CD1c-positive myeloid dendritic cell (primary cell): ENCODE results near the gene GRK5.
A peak's percentile ranks its signal among the peaks of the same experiment; 100 is the strongest.

Experiments used
- DNase-seq: peaks from one replicate; pipeline ENCODE4 v3.0.0-alpha.2; 2016; ENCODE audit errors: extremely low spot score

Gene GRK5

DNA sequence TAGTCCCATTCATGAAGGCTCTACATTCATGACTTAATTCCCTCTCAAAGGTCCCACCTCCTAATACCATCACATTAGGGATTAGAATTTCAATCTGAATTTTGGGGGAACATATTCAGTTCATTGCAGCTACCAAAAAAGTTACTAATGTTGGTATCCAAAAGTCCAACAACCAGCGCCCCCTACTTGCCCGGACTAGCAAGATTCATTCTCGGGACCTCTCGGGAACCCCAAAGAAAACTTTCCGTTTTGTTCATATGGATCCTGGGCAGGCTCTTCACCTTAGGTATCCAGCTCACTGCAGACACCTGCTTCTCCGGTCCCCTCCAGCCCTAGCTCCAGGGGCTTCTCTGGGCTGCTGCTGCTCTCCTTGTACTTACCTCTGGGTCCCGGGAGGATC, 8.9 kb upstream of the GRK5 start:
- no peak for DNase-seq

DNA sequence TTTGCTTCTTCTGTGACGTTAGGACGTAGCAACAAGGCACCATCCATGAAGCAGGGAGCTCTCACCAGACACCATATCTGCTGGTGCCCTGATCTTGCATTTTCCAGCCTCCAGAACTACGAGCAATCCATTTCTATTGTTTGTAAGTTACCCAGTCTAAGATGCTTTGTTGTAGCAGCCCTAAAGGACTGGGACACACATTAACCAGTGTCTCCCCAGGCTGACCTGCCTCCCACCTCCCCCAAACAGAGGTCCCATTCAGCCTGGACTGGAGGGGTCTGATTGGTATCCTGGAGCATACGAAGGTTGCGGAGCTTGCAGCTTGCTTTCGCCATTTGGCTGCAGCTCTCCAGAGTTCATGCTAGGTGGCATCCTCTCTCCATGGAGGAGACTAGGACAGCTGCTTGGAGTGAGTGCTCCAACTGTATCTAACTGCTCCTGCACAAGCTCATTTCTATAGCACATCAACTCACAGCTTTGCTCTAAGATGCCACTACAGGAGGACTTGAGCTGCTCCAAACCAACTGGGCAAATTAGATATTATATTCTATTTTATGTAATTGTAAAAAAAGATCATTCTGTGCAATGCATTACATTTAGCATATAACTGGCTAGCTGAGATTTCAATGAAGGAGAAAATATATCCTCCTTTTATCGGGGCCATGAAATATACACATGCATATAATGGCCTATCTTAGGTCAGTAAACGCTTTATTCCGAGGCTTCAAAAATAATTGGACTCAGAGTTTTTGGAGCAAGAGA, 8.0 kb upstream of the GRK5 start:
- peak; percentile 65 for DNase-seq

DNA sequence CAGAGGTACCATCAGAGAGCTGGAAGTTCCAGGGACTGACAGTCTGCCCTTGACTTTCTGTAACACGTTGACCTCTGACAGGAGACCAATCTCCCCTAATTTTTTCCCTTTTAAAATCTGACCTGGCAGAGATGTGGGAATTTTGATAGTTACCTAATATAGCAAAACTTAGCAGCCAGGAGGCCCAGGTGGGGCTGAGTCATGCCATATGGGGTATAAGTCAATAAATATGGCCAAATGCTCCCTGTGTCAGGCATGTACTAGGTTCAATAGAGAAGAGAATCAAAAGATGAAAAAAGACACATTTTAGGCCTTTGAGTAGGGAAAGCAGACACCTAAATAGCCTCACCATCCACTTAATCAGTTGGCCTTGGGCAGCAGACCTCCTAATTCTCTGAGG, 6.1 kb upstream of the GRK5 start:
- no peak for DNase-seq

DNA sequence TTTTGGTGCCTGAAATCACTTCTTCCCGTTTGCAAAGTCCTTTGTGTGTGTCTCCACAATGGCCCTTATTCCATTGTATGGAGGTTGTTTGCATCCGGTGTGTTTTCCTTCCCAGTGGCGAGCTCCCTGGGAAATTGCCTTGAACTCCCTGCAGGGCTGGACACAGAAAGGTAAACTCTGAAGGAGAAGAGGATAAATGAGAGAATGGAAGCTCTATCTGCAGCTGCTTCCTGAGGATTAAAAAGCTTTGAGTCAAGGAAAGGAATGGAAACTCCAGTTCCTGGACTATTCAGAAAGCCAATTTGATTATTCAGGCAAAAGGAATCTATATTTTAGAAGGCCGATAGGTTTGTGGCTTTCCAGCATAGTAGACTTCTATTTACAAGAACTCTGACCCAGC, 4.4 kb upstream of the GRK5 start:
- DNase-seq = no peak

DNA sequence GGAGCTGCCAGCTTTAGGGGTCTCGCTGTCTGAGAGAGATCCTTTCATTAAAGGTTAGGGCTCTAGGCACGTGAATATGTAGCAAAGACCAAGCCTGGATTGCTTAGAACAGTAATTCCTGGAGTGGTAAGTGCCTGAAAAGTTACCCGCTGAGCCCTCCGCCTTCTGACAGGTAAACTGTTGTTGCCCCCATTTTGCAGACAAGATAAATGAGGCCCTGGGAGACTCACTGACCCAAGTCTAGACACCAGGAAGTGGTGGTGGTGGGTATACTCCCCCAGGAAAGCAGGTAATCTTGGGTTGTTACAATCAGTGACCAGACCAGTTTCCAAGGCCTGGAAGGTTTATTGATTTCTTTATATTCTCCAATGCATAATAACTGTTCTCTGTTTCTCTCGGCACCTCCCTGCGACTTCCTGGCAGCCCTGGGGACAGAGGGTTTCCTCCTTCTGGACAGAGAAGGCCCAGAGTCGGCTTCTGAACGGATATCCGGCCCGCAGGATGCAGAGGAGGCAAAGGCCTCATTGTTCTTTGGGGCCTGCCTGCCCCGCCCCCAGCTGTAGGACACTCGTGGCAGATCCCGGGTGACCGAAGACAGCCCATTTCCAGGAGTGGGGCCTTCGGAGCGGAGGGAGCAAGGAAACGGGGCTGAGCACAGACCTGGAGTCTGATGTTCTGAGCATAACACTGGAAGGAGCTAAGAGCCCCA, 1.3 kb upstream of the GRK5 start:
- peak; percentile 56 for DNase-seq

DNA sequence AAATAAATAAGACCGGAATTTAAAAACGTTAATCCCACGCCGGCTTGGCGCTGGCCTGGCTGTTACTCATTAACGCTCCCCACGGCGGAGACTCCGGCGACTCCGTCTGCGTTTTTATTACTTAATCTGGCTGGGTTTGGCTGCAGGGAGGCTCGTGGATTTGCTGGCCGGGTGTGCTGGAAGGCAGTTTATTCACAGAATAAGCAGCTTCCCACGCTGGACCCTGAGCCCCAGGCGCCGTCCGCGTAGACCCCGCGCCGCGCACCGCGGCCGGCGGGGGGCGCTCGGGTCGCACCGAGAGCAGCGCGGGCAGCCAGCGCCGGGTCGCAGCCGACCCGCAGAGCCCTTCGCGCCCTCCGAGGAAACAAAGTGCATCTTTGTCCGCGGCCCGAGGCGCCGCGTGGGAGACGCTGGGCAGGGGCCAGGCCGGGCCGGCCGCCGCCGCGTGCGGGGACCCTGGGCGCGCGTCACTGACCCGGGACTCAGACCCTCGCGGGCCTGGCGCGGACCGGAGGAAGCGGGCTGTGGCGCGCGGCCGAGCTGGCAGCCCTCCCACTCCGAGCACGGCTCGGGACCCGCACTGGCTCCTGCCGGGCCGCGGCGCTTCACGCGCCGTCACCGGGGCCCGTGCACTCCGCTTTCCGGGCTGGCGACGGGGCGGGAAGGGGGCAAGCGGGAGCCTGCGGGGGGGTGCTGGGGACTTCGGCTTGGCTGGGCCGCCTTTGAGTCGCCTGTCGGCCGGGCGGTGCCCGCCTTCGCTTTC, 587 bp upstream of the GRK5 start:
- peak; percentile 77 for DNase-seq

DNA sequence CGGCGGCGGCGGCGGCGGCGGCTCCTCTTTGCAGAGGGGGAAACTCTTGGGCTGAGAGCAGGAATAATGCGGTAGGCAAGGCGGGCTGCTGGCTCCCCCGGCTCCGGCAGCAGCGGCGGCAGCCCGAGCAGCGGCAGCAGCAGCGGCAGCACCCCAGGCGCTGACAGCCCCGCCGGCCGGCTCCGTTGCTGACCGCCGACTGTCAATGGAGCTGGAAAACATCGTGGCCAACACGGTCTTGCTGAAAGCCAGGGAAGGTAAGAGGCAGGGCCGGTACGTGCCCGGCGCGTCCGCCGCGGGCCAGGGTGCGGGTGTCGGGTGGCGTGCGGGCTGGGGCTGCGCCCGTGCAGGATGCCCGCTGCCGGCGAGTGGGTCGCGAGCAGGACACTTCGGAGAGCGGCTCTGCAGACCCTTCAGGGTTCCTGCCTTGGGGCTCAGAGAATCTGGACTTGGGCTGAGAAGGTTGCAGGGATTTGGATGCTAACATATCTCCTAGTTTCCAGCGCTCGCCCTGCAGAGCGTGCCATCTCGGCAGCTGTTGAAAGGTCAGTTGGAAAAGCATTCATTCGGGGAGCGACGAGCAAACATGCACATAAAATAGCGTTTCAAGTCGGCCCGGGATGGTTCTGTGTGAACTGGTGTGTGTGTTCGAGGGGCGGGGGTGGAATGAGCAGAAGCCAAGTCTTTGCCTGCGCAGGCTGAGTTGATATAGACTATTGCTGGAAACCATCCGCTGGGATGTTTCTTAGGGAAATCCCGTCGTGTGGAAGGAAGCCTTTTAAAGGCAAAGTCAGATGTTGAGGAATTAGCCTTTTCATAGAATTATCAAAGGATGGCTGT, 562 bp downstream of the GRK5 start:
- DNase-seq = peak; percentile 26

DNA sequence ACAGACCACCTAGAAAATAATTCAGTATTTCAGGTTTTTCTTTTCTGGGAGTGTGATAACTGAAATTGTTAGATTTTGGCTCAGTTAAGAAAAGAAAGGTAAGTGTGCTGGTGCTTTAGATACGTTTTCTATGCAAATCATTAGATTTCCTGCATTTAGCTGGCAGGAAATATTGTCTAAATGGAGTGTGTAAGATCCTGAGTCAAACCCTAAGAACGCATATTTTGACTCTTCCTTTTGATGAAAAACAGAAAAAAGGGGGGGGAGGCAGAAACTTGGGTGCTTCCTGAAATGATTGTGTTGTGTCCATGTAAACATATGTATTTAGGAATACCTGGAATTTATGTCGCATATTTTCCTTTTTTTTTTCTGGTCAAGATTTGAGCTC, 1.2 kb downstream of the GRK5 start:
- DNase-seq = no peak

DNA sequence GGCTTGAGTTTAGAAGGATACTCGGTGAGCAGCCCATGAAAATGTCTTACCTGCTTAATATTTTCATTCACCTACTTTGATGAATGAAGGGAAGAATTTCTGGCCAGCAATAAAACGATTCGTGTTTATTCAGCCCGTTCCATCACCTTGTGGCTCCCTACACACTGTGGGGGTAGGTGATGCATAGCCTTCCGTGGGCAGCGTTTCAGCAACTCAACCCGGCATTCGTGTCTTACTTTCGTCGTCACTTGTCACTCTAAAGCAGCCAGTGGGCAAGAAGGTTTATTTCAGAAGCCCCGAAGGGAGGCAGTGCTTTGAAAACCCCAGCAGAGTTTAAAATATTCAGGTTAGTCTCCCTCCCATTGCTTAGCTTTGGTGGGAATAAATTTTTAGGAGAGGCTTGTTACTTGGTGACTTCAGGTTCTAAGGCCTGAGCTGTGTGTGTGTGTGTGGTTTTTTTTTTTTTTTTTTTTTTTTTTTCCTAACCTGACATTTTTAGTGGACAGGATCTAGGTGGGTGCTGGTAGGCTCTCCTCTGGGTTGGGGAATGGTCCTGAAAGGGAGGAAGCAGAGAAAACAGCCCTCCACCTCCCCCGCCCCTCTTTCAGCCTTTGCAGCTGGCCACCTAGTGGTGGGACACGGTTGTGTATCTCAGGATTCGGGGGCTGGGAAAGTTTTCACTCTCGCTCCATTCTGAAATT, 1.8 kb downstream of the GRK5 start:
- DNase-seq = peak; percentile 55

DNA sequence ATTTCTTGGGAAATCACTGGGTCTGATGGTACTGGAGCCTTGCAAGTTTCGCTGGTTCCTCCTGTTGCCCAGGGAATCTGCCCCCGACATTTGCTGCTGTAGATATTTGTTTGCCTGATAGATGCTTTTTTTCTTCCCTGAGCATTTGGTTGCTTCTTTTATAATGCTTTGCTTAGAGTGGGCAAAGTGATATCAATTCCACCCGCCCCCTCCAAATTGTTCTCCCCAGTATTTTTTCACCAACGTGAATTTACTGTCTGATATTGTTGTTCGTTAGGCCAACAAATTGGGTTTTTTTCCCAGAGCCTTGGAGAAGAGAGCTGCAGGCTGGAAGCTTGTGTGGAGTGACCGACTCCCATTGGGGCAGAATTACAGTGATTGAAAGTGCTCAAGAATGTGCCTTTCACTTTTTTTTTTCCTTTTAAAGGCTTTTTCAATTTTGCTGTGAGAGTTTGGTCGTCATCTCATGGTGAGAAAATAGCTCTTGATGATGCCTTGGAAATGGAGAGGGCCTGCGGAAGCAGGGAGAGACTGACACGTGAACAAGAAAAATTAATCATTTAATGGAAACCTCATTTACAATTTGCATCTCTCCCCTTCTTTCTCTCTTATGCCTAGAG, 2.5 kb downstream of the GRK5 start:
- DNase-seq = no peak

DNA sequence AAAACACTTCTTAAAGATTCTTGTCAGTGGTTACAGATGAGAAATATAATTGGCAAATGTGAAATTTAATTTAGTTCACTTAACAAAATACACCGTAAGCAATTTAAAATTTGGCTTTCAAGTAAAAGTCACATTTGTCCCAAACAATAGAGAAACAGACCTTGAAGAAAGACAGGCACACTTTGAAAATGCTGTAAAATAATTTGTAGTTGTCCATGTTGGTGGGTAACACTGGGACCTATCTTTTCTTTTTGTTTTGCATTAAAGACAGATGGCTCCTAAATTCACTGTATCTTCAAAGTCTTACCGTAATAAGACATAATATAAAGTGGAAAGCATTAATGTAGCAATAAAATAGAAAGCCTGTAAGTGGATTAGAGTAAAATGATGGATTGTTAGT, 3.3 kb downstream of the GRK5 start:
- DNase-seq = no peak

DNA sequence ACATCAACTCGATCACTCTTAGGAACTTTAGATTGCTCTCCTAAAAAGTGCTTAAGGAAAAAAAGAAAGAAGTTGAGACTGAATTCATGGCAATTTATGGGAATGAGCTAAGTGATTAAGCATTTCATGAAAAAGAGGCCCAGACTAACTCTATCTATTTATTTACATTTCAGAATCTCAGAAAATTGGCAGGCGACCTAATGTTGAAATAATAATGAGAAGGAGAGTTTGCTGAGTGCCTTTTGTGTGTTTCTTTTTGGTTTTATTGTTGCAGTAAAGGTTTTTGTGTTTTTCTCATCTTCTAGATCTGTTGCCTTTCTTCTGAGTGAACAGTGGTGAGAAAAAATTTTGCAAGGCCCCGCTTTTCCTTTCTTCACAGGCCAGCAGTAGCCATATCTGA, 3.8 kb downstream of the GRK5 start:
- DNase-seq = no peak

DNA sequence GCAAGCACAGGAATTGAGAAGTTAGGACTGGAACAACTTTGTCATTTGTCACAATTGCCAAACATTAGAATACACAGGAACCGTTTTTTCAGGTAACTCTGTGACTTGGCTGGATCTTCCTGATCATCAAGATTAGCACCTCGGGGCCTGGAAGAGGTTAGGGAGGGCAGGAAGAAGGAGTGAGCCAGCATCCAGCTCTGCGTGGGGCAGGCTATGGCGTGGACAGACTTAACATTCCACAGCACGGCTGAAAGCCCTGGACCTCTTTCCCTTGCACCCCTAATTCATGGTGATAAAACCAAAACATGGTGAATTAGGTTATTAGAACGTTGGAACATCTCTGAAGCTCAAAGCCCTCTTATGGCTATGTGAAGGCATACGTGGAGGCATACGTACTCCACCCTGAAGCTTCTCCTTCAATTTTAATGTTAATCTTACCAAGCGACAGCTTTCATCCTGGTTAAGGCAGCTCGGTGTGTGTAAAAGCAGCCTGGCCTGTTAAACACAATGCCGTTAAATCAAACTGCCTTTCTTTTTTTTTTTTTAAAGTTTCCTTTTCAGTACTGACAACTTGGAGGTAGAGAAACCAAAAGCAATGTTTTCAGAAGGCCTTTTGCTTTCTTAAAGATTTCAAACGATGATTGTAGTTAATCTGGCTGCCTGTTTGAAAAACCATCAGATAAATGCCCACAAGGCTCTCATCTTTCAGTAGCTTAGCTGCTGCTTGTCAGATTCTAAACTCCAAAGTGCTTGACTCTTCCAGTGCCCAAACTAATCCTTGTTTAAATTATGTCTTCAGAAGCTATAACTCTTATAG, 4.5 kb downstream of the GRK5 start:
- no peak for DNase-seq

DNA sequence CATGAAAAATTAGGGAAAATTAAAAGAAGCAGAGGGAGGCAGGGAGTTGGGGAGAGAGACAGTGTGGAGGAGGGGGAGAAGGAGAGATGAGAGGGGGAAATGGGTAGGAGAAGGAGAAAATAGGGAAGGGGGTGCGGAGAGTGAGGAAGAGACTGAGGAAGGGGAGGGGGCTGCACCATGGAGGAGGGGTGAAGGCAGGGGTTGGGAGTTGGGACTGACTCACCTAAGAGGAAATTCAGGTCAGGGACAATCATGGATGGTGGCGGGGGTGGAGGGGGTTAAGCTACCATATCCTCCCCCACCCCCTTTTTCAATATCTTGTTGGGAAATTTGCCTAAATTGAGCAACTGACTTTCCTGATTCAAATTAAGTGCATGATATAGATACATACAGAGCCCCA, 8.0 kb downstream of the GRK5 start:
- no peak for DNase-seq

DNA sequence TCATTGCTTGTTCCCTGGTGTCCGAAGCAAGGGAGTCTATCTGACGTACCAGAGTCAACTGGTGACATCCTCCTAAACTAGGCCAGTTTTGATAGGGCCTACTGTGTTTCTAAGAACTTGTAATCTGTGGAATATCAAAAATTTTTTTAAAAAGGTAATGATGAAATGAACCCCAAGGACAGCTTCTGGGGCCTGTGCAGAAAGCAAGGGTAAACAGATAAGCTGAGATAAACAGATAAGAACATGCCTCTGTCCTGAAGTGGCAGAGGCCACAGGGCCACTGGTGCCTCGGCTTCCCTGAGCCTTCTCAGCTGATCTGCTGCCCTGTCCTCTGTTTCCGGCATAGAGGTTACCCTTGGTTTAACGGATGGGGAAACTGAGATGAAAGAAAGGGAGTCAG, 8.8 kb downstream of the GRK5 start:
- DNase-seq = no peak

DNA sequence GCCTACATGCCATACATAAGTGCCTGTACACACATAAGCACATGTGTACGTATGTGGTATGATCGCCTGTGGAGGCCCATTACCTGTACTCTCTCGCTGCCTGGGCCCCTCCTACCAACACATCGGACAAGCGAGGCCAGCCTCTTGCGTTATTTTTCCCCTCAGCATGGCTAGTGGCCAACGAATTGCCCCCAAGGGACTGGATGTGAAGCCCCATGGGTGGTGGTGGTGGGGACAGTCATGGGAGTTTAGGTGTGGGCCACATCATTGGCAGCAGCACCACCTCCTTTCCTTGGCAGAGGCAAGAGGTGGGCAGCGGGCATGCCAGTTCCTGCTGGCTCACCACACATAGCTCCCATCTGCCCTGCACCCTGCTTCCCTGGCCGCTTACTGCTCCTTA, 10.0 kb downstream of the GRK5 start:
- DNase-seq = no peak

DNA sequence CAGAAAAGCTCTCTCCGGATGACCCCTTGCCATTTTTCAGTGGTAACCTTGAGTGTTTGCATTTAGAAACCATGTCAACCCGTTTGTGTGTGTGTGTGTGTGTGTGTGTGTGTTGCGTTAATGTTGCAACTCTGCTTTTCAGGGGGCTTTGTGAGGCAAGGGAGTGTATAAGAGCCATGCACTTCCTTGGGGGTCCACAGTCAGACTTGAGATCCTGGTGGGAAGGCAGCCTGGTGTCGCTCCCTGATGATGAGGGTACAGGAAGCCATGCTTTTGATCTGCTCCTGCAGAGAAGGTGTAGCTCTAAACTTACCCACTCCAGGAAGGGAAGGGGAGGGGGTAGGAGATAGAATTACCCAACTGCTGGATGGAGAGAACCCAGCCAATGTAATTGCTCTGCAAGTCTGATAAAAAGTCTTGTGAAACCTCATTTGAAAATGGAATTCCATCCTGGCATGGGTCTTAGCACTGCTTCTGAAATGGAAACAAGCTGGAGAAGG, 10.7 kb downstream of the GRK5 start:
- no peak for DNase-seq

DNA sequence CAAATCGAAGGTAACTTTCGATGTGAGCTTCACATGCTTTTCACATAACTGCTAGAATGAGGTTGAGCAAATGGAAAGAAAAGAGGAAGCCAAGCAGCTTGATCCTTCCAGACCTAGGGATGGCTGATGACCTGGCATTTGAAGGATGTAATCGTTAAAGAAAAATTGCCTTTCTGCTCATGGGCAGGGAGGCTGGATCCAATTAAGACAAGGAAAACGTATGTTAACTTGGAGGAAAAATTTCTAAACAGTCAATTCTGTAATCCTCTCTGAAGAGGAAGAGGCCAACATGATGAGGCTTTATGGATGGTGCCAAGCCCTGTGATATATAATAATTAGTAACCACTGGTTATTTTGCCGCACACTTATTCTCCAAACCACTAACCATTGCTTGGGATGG, 12.5 kb downstream of the GRK5 start:
- DNase-seq = no peak

DNA sequence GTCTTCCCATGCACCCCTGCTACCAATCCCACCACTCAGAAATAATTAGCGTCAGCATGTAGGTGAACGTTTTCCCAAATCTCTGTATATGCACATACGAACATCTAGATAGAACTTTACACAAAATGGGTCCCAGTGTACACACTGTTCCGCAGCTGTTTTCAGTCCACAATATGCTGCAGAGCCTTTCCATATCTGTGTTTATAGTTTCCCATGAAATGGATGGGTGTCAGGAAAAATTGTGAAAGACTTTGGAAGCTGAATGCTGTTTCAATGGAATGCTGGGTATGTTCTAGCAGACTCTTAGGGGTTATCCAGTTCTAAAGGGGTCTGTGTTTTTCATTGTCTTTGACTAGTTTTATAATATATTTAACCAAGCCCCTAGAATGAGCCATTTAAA, 13.8 kb downstream of the GRK5 start:
- no peak for DNase-seq

DNA sequence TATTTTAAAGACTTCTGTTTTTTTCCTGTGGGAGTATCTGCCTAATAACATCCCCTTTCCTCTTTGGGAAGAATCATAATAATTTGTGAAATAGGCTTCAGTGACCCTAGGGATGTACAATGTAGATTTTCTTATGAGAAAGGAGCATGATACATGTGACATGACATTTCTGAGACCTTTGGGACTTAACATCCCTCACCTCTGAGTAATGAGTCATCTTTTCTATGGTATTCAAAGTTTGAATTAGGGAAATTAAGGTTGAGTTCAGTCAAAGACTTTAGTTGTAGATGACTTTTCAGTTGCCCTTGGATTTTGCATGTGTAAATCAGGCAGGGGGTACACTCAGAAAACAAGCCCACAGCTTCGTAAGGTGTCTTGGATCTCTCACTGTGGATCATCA, 14.3 kb downstream of the GRK5 start:
- no peak for DNase-seq
